HL-60 (cell line): ENCODE results near the gene KPTN.

Source experiments
- CTCF ChIP-seq: IDR thresholded peaks from one replicate; pipeline ENCODE4 v1.5.1; 2011; ENCODE audit warnings: low read length, control low read depth, inconsistent platforms; ENCODE audit not compliant: insufficient read depth
- GABPA ChIP-seq: IDR thresholded peaks from 2 replicates; pipeline ENCODE4 v1.6.1; 2012; ENCODE audit warnings: low read depth
- POLR2AphosphoS5 ChIP-seq: IDR thresholded peaks from 2 replicates; pipeline ENCODE4 v1.6.1; 2012; ENCODE audit warnings: low read depth
- REST ChIP-seq: IDR thresholded peaks from 2 replicates; pipeline ENCODE4 v1.6.1; 2012; ENCODE audit warnings: low read depth; ENCODE audit not compliant: insufficient replicate concordance

- TF ChIP-seq CTCF (no peak), POLR2AphosphoS5 (no peak), GABPA (no peak), REST (no peak)
Observed at GRCh38 chr19:47506459-47506858, 22.4 kb upstream of the KPTN start.
